ENCODE data around the gene ZNF398.

DNA sequence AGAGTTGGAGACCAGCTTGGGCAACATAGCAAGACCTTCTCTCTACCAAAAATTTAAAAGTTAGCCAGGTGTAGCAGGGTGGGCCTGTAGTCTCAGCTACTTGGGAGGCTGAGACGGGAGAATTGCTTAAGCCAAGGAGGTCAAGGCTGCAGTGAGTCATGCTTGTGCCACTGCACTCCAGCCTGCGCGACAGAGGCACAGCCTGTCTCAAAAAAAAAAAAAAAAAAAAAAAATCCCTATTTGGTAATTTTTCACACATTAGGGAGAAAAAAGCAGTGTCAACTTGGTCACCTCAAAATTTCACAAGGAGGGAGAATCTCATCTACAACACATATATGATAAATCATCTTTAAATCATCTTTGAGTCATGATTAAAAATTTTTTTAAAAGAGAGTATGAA is 6.4 kb upstream of the ZNF398 start:
- TF ChIP-seq, protein P1, sequence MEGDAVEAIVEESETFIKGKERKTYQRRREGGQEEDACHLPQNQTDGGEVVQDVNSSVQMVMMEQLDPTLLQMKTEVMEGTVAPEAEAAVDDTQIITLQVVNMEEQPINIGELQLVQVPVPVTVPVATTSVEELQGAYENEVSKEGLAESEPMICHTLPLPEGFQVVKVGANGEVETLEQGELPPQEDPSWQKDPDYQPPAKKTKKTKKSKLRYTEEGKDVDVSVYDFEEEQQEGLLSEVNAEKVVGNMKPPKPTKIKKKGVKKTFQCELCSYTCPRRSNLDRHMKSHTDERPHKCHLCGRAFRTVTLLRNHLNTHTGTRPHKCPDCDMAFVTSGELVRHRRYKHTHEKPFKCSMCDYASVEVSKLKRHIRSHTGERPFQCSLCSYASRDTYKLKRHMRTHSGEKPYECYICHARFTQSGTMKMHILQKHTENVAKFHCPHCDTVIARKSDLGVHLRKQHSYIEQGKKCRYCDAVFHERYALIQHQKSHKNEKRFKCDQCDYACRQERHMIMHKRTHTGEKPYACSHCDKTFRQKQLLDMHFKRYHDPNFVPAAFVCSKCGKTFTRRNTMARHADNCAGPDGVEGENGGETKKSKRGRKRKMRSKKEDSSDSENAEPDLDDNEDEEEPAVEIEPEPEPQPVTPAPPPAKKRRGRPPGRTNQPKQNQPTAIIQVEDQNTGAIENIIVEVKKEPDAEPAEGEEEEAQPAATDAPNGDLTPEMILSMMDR (IDR thresholded peaks at IDR 0.05), result no peak
- no peak for TF ChIP-seq POLR2AphosphoS5 (IDR thresholded peaks at IDR 0.05)

All from sigmoid colon (tissue), 4 donors.